Measurements from ENCODE around the gene GLUD1. TPM values are rescaled to one million over a fixed set of nuclear protein-coding genes. Genes with fewer than 3 reads are reported as not detected.
"Not testable (repeated sequence)": the region's sequence is repeated elsewhere in the genome, so short reads cannot be mapped to it uniquely, and the experiment has no call there.

GLUD1 gene
- total RNA-seq, 8 experiments from 2014 or later = 70.2 to 310 (median 102) TPM

DNA sequence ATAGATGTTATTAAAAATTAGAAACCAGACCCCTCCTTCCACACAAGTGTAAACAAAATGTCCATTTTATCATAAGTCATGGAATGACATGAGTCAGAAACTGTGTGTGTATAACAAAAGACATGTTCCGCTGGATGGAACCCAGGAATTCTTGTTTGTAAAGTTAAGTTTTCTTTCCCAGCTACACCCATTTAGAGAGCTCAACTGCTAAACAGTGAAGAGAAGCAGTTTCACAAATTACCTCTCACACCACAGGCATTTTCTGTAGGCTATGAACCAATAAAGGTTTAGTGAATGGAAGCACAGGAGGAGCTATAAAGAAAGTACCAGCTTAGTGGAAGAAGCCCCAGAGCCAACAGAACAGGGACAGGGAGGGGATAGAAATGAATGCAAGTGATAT lies 12.4 kb downstream of the GLUD1 start:
- WGBS, 10 experiments = 0 to 100% (median 57%) methylated on average over 1 of the region's 1 CpG; no CpG with 5 or more reads in 5 of the 10 experiments
- H3K4me3 ChIP-seq; in situ Hi-C loops (cut with MboI; ENCODE audit: low pct_unique_long_range_greater_than_20kb in 2 of 9, low sequenced_read_pairs in 9 of 9, unreplicated experiment in 9 of 9); H3K4me1 ChIP-seq (replicated peaks in 1 of 2); H3K27ac ChIP-seq: not testable (repeated sequence)
- peak in 5 of 8 experiments; percentile 16 to 82 (median 72) for ATAC-seq (replicated peaks in 6 of 8)

DNA sequence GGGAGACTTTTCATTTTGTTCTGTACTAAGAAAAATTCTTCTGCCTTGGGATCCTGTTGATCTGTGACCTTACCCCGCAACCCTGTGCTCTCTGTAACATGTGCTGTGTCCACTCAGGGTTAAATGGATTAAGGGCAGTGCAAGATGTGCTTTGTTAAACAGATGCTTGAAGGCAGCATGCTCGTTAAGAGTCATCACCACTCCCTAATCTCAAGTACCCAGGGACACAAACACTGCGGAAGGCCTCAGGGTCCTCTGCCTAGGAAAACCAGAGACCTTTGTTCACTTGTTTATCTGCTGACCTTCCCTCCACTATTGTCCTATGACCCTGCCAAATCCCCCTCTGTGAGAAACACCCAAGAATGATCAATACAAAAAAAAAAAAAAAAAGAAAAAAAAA lies 13.1 kb downstream of the GLUD1 start:
- H3K27ac ChIP-seq; in situ Hi-C loops (cut with MboI; ENCODE audit: low pct_unique_long_range_greater_than_20kb in 2 of 9, low sequenced_read_pairs in 9 of 9, unreplicated experiment in 9 of 9): not testable (repeated sequence)
- peak in 1 of 8 experiments; percentile 9 for ATAC-seq (replicated peaks in 6 of 8)

DNA sequence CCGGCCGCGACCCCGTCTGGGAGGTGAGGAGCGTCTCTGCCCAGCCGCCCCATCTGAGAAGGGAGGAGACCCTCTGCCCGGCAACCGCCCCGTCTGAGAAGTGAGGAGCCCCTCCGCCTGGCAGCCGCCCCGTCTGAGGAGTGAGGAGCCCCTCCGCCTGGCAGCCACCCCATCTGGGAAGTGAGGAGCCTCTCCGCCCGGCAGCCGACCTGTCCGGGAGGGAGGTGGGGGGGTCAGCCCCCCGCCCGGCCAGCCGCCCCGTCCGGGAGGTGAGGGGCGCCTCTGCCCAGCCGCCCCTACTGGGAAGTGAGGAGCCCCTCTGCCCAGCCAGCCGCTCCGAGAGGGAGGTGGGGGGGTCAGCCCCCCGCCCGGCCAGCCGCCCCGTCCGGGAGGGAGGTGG lies 14.0 kb downstream of the GLUD1 start:
- no CpG with 5 or more reads among the region's 31 CpGs for WGBS, 10 experiments
- H3K27ac ChIP-seq; H3K4me1 ChIP-seq (replicated peaks in 1 of 2); H3K4me3 ChIP-seq; in situ Hi-C loops (cut with MboI; ENCODE audit: low pct_unique_long_range_greater_than_20kb in 2 of 9, low sequenced_read_pairs in 9 of 9, unreplicated experiment in 9 of 9); ATAC-seq (replicated peaks in 6 of 8): not testable (repeated sequence)

More for the DNA sequence above, 13.1 kb downstream of the GLUD1 start:
- WGBS, 10 experiments = no CpG with 5 or more reads among the region's 3 CpGs
- not testable (repeated sequence) for H3K4me3 ChIP-seq; H3K4me1 ChIP-seq (replicated peaks in 1 of 2)

DNA sequence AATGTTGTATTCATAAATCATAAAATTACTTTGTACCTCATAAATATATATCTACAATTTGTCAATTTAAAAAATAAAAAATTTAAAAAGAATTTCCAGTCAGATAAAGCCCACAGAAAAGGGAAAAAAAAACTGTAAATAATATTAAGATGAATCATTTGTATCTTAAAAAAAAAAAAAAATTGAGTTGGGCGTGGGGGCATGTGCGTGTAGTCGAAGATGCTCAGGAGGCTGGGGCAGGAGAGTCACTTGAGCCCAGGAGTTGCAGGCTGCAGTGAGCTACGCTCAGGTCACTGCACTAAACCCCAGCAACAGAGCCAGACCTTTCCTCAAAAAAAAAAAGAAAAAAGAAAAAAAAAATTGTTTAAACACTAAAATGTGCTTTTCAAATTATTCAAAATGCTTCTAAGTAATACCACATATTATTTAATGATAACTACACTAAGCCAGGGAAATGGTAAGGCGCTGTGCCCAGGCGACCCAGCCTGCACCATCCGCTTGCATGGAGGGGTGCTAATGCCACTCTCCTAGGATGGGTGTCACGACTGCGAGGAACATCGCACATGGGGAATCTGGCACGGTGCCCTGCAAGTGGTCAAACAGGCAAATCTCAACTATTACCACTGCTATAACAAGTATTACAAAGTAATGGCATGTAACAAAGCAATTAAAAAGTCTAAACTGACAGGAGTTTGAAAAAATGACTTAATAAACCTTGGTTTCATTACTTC lies 15.4 kb downstream of the GLUD1 start:
- 35 to 88% (median 76%) methylated on average over 4 to 11 of the region's 11 CpGs; no CpG with 5 or more reads in 2 of the 10 experiments for WGBS, 10 experiments
- H3K4me1 ChIP-seq (replicated peaks in 1 of 2) = no peaks in the 10 kb centered on the region
- peak in 1 of 8 experiments; percentile 16 for ATAC-seq (replicated peaks in 6 of 8)
- H3K27ac ChIP-seq = no peak overlapping the region
- in situ Hi-C loops (cut with MboI; ENCODE audit: low pct_unique_long_range_greater_than_20kb in 2 of 9, low sequenced_read_pairs in 9 of 9, unreplicated experiment in 9 of 9) = no loop called here
- H3K4me3 ChIP-seq = no peak overlapping the region

DNA sequence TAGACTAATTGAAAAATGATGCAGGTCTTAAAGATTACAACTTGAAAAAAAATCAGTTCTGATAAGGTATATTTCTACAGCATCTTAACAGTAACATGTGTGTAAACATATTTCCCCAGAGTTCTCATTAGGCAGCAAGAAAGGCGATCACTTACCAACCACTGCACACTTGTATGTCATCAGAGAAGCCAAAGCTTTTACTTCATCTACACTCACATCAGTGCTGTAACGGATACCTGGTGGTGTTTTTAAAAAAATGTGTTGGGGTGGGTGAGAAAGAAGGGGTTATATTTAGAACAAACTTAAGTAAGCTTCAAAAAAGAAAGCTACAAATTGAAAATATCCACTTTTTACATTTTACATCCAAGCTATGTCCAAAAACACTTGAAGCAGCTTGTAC lies 18.2 kb downstream of the GLUD1 start:
- ATAC-seq (replicated peaks in 6 of 8); H3K4me1 ChIP-seq (replicated peaks in 1 of 2); H3K4me3 ChIP-seq; in situ Hi-C loops (cut with MboI; ENCODE audit: low pct_unique_long_range_greater_than_20kb in 2 of 9, low sequenced_read_pairs in 9 of 9, unreplicated experiment in 9 of 9); H3K27ac ChIP-seq: not testable (repeated sequence)
- 83 to 100% (median 100%) methylated on average over 1 to 2 of the region's 2 CpGs; no CpG with 5 or more reads in 3 of the 10 experiments for WGBS, 10 experiments

DNA sequence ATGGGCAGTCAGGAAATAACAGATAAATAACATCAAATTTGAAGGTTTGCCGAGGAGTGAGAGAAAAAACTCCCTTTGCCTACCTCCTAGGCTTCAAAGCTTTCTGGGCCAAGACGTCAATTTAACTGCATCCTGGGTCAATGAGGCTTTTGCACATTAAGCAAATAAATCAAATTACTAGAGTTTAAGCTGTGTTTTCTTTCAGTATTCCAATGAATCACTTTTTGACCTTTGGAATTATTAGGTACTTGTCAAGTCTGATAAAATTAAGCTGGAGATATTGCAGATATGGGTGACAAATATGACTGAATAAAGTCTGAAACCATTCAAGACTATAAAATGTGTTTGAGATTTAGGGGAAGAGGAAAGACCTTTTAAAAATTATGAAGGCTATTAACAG lies 22.2 kb downstream of the GLUD1 start:
- WGBS, 10 experiments = 73 to 100% (median 100%) methylated on average over 1 to 2 of the region's 2 CpGs; no CpG with 5 or more reads in 5 of the 10 experiments
- in situ Hi-C loops (cut with MboI; ENCODE audit: low pct_unique_long_range_greater_than_20kb in 2 of 9, low sequenced_read_pairs in 9 of 9, unreplicated experiment in 9 of 9) = loop anchor here in 2 of 9 experiments (25.0 kb wide), 1 partner anchor 135 kb away; no protein-coding TSS in a partner anchor
- Histone ChIP-seq H3K4me3 (no peak overlapping the region), H3K27ac (no peak overlapping the region), H3K4me1 (replicated peaks in 1 of 2) (no peaks in the 10 kb centered on the region)
- no peak for ATAC-seq (replicated peaks in 6 of 8)

DNA sequence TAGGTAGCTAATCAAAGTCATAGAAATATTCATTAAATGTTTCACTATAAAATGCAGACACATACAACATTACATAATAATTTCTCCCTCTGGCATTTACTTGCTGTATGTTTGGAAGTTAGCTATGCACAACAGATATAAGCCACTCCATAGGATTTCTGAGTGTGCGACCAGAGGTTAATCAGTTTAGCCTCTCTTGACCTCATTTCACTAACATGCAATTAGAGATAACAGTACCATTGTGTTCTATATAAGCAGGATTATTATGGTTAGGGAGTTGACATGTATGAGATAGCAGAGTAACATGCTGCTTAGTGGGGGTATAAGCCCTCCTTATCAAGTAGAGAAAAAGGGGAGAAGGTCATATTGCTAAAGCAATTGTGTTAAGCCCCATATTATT lies 26.4 kb downstream of the GLUD1 start:
- Histone ChIP-seq H3K4me3 (no peak overlapping the region), H3K27ac (no peak overlapping the region), H3K4me1 (replicated peaks in 1 of 2) (no peaks in the 10 kb centered on the region)
- in situ Hi-C loops (cut with MboI; ENCODE audit: low pct_unique_long_range_greater_than_20kb in 2 of 9, low sequenced_read_pairs in 9 of 9, unreplicated experiment in 9 of 9) = loop anchor here in 2 of 9 experiments (25.0 kb wide), 1 partner anchor 131 kb away; no protein-coding TSS in a partner anchor
- no peak for ATAC-seq (replicated peaks in 6 of 8)
- 89 to 100% (median 100%) methylated on average over 1 of the region's 1 CpG; no CpG with 5 or more reads in 6 of the 10 experiments for WGBS, 10 experiments

DNA sequence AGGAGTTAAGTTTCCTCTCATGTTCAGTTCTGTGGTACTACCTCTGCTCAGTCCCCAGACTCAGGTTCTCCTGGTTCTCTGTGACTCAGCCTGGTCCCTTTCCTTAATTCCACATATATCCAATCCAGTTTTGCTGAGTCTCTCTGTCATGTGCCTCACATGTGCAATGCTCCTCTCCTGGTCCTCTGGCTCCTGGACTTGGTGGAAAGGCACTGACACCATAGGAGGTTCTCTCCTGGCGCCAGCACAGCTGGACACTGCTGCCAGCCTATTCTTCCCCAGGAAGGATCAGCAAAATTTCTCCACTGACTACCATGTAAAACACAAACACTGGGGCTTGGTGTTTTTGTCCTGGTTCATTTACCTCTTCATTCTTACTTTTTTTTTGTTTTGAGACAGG lies 27.8 kb downstream of the GLUD1 start:
- in situ Hi-C loops (cut with MboI; ENCODE audit: low pct_unique_long_range_greater_than_20kb in 2 of 9, low sequenced_read_pairs in 9 of 9, unreplicated experiment in 9 of 9) = loop anchor here in 2 of 9 experiments (25.0 kb wide), 1 partner anchor 130 kb away; no protein-coding TSS in a partner anchor
- H3K4me3 ChIP-seq = no peak overlapping the region
- peak in 1 of 8 experiments; percentile 3 for ATAC-seq (replicated peaks in 6 of 8)
- WGBS, 10 experiments = 80 to 100% (median 91%) methylated on average over 1 of the region's 1 CpG; no CpG with 5 or more reads in 6 of the 10 experiments
- H3K4me1 ChIP-seq (replicated peaks in 1 of 2) = no peaks in the 10 kb centered on the region
- no peak overlapping the region for H3K27ac ChIP-seq

DNA sequence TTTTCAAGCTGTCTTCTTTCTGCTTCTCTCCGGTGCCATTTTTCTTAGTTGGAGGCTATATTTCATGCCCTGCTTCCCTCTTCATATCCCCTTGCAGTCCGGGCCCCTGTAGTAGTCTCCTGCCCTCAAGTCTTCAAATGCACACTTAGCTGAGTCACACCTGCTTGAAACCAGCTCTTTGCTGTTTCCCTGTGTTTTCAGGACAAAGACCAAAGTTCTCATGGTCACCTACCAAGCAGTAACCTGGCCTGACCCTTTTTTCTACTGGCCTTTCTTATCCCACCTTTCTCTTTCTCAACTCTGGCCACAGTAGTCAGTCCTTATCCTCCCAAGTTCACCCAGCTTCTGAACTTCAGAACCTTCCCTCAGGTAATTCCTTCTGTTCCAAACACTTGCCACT lies 28.5 kb downstream of the GLUD1 start:
- no peak overlapping the region for H3K4me3 ChIP-seq
- in situ Hi-C loops (cut with MboI; ENCODE audit: low pct_unique_long_range_greater_than_20kb in 2 of 9, low sequenced_read_pairs in 9 of 9, unreplicated experiment in 9 of 9) = loop anchor here in 2 of 9 experiments (25.0 kb wide), 1 partner anchor 129 kb away; no protein-coding TSS in a partner anchor
- H3K27ac ChIP-seq = no peak overlapping the region
- 83 to 100% (median 94%) methylated on average over 1 to 2 of the region's 2 CpGs; no CpG with 5 or more reads in 3 of the 10 experiments for WGBS, 10 experiments
- no peaks in the 10 kb centered on the region for H3K4me1 ChIP-seq (replicated peaks in 1 of 2)
- peak in 1 of 8 experiments; percentile 1 for ATAC-seq (replicated peaks in 6 of 8)

DNA sequence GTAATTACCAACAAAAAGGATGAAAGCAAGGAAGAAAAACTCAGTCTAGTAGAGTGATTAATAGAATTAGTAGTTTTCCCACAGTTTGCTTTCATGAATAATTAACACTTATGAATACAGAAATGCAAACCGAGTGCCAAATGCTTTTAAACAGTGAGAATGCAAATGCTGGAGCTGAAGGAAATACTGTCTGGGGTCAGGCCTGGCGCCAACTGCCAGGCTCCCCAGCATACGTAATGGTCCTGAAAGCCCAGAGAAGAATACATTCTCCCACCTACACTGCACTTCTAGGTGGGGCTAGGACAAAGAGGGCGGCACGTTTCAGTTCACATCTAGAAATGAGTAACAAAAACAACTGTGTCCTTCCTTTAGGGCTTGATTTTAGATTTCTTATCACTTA lies 30.0 kb downstream of the GLUD1 start:
- WGBS, 10 experiments = 4 to 80% (median 67%) methylated on average over 1 to 4 of the region's 5 CpGs; no CpG with 5 or more reads in 3 of the 10 experiments
- no peak overlapping the region for H3K4me3 ChIP-seq
- H3K27ac ChIP-seq = no peak overlapping the region
- in situ Hi-C loops (cut with MboI; ENCODE audit: low pct_unique_long_range_greater_than_20kb in 2 of 9, low sequenced_read_pairs in 9 of 9, unreplicated experiment in 9 of 9) = loop anchor here in 2 of 9 experiments (25.0 kb wide), 1 partner anchor 127 kb away; no protein-coding TSS in a partner anchor
- peak; percentile 37 to 68 (median 56) for ATAC-seq (replicated peaks in 6 of 8)
- H3K4me1 ChIP-seq (replicated peaks in 1 of 2) = no peaks in the 10 kb centered on the region

DNA sequence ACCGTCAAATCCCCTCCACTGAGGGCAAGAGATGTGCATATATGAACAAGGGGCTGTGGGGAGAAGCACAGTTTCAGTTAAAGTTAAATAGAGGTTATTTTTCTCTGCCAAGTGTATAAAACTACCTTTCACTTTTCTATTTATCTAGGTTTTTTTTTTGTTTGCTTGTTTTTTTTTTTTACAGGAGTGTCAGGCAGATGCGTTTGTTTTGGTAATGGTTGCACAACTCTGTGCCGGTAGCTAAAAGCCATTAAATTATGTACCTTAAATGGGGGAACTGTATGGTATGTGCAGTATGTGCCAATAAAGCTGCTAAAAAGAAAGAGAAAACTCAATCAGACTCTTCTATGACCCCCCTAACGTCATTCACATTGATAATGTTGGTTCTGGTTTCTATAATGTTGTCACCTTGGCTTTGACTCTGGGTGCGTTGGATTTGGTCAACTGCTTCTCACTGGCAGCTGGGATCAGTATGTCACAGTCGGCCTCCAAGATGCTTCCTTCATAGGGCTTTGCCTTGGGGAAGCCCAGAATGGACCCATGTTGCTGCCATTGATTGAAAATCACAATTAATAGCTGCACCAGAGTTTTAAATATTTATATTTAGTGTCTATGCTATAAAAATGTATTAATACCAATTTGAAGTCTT lies 34.2 kb downstream of the GLUD1 start:
- H3K4me3 ChIP-seq = no peak overlapping the region
- in situ Hi-C loops (cut with MboI; ENCODE audit: low pct_unique_long_range_greater_than_20kb in 2 of 9, low sequenced_read_pairs in 9 of 9, unreplicated experiment in 9 of 9) = loop anchor here in 2 of 9 experiments (25.0 kb wide), 1 partner anchor 123 kb away; no protein-coding TSS in a partner anchor
- WGBS, 10 experiments = 89 to 100% (median 94%) methylated on average over 2 to 6 of the region's 6 CpGs
- H3K27ac ChIP-seq = no peak overlapping the region
- ATAC-seq (replicated peaks in 6 of 8) = no peak
- H3K4me1 ChIP-seq (replicated peaks in 1 of 2) = no peaks in the 10 kb centered on the region

DNA sequence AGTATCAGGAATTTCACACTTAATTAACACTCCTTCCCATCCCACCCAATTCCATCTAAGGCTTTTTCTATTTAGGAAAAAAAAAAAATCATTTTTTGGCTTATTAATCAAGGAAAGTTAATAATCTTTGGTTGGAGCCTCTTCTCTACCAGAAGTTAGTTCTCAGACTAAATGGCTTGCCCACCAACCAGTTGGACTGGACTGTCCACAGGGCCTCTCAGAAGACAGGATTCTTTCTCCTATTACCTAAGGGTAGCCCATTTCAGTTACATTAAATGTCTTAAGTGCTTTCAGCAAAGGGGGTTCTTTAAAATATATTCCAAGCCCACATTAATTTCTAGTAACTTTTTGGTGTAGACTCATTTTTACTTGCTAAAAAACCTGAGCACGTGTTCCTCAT lies 35.2 kb downstream of the GLUD1 start:
- WGBS, 10 experiments = 80 to 100% (median 100%) methylated on average over 1 of the region's 1 CpG; no CpG with 5 or more reads in 3 of the 10 experiments
- ATAC-seq (replicated peaks in 6 of 8) = no peak

DNA sequence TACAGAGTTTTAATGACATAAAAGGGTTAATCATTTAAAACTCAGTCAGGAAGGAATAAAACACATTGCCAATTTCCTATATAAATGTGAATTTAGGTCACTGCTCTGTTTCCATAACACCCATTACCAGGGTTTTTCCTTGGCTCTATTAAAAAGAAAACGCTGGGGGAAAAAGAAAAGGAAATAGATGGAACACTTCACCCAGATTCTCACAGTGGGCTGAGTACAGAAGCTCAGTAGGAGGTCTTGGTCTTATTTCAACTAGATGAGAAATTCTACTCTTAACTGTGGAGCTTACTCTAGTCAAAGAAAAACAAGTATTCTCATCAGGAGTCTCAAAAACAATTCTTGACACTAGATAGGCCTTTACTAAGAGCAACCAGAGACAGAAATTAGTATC lies 36.5 kb downstream of the GLUD1 start:
- H3K4me3 ChIP-seq = no peak overlapping the region
- WGBS, 10 experiments = 13 to 100% (median 64%) methylated on average over 1 of the region's 1 CpG; no CpG with 5 or more reads in 4 of the 10 experiments
- peak in 1 of 8 experiments; percentile 40 for ATAC-seq (replicated peaks in 6 of 8)
- H3K4me1 ChIP-seq (replicated peaks in 1 of 2) = no peaks in the 10 kb centered on the region
- H3K27ac ChIP-seq = no peak overlapping the region
- in situ Hi-C loops (cut with MboI; ENCODE audit: low pct_unique_long_range_greater_than_20kb in 2 of 9, low sequenced_read_pairs in 9 of 9, unreplicated experiment in 9 of 9) = loop anchor here in 2 of 9 experiments (25.0 kb wide), 1 partner anchor 121 kb away; no protein-coding TSS in a partner anchor

More for the DNA sequence above, 35.2 kb downstream of the GLUD1 start:
- no peaks in the 10 kb centered on the region for H3K4me1 ChIP-seq (replicated peaks in 1 of 2)
- H3K27ac ChIP-seq = no peak overlapping the region
- in situ Hi-C loops (cut with MboI; ENCODE audit: low pct_unique_long_range_greater_than_20kb in 2 of 9, low sequenced_read_pairs in 9 of 9, unreplicated experiment in 9 of 9) = loop anchor here in 2 of 9 experiments (25.0 kb wide), 1 partner anchor 122 kb away; no protein-coding TSS in a partner anchor
- H3K4me3 ChIP-seq = no peak overlapping the region

Data from motor neuron (in vitro differentiated cells).